GM18858 (cell line): Measurements from ENCODE around the gene PKP3.
"Not testable (repeated sequence)": the region's sequence is repeated elsewhere in the genome, so short reads cannot be mapped to it uniquely, and the experiment has no call there.

Source experiments
- ATAC-seq: cut with Tn5 transposase; IDR thresholded peaks from one replicate; pipeline ENCODE4 v1.9.1; 2021; ENCODE audit not compliant: unreplicated experiment

PKP3 gene

DNA sequence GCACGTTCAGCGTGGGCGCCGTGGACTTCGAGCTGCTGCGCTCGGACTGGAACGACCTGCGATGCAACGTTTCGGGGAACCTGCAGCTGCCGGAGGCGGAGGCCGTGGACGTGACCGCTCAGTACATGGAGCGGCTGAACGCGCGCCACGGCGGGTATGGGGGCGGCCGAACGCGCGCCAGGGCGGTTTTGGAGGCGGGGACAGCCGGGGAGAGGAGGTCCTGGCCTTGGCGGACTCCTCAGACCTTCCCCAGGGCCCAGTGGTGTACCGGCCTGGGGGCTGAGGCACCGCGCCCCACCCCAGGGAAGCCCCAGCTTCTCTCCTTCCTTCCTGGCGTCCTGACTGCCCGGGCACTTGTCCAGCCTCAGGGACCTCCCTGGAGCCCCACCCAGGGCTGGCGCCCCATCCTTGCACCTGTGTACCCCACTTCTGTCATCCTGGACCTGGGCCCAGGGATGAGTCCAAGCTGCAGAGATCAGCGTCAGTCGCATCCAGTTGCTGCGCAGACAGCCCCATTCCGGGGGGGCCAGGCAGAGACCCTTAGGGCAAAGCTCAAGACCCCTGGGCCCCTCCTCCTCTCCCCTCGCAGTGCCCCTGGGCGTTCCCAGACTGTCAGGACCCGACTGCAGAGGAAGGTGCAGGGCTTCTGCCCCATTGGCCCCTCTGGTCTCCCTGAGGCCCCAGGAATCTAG, 16.7 kb upstream of the PKP3 start:
- no peak for ATAC-seq

- ATAC-seq, result no peak
These were observed 16.0 kb upstream of the PKP3 start for GRCh38 chr11:377883-378500.

GRCh38 chr11:379205-380094, 14.6 kb upstream of the PKP3 start:
- no peak for ATAC-seq

DNA sequence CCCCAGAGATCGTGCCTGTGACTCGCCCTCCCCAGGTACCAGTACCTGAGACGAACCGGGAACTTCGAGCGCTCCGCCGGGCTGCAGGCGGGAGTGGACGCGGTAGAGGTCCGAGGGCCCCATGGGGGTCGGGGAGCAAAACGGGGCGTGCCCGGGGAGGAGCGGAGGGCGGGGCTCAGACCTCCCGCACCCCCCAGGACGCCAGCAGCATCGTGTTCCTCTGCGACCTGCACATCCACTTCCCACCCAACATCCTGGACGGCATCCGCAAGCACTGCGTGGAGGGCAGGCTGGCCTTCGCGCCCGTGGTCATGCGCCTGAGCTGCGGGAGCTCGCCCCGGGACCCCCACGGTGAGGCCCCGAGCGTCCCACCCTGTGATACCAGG, 13.9 kb upstream of the PKP3 start:
- ATAC-seq, result no peak

DNA sequence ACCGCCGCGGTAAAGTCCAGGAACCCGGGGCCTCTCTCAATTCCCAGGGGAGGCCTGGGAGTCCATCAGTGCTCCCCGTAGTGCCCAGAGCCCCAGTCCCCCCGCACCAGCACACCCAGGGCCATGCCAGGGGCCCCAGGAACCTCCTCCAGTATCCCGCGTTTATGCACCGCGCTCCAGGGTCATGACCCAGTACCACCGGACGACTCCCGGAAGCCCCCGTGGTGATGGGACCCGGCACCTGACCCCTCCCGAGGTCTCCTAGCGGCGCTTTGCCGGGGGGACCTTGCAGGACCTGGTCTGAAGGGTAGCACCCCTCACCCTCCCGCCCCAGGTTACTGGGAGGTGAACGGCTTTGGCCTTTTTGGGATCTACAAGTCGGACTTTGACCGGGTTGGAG, 13.5 kb upstream of the PKP3 start:
- no peak for ATAC-seq

- ATAC-seq, result no peak
These were observed 13.0 kb upstream of the PKP3 start for GRCh38 chr11:380996-381395.

DNA sequence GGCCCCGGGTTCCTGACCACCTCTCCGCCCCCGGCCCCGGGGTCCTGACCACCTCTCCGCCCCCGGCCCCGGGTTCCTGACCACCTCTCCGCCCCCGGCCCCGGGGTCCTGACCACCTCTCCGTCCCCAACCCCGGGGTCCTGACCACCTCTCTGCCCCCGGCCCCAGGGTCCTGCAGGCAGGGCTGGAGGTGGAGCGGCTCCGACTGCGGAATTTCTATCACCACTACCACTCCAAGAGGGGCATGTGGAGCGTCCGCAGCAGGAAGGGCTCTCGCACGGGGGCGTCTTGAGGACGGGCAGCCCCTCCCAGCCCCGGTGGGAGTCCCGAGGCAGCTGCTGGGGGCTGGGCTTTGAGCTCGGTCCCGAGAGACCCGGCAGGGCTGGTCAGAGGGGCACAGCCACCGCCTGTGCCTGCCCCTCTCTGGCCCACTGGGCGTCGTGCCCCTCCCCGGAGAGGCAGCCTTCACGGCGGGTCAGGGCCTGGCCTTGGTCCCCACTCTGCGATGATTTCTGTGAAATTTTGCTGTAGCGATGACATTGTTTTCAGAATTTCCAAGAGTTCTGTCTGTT, 12.4 kb upstream of the PKP3 start:
- ATAC-seq, result no peak

- ATAC-seq, result no peak
These were observed 11.9 kb upstream of the PKP3 start for GRCh38 chr11:382081-382629.

GRCh38 chr11:383431-383830, 10.6 kb upstream of the PKP3 start:
- ATAC-seq, result no peak

DNA sequence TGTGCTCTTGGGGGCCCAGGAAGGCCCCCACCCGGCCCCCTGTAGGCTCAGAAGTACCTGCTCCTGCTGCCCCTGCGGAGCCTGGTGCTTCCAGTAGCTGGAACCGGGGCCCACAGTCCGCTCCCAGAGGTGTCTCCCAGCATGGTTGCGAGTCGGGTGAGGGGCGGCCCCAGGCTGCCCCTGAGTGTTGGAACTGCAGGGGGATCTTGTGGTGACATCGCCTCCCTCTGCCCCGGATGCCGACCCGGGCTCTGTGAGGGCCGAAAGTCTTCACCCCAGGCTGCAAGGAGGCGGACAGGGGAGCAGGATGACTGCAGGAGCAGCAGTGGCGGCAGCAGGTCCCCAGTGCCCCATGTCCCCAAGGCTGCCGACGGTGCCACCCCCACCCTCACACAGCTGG, 9.5 kb upstream of the PKP3 start:
- ATAC-seq, result no peak

- ATAC-seq, result no peak
These were observed 8.2 kb upstream of the PKP3 start for GRCh38 chr11:385594-386351.

GRCh38 chr11:386483-386882, 7.5 kb upstream of the PKP3 start:
- no peak for ATAC-seq

DNA sequence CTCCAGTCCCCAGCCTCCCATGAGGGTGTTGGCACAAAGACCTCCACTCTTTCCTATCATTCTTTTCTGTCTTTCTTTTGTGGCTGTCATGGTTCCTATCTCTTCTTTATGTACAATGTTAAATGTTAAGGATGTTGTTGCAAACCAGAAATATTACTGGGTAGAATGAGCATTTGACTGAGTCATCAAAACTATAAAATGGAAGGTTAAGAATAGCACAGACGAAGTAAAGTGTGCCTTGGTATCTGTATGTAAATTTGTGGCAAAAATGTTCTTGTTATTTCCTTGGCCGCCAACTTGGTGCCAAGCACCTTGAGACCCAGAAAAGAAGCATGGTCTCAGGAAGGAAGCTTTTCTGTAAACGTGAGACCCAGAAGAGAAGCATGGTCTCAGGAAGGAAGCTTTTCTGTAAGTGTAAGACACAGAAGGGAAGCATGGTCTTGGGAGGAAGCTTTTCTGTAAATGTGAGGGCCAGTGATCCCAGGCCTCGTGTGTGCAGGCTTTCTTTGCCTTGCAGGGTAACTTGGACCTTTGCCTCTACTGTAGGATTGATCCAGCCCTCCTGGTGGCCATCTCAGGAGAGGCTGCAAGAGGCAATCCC, 6.7 kb upstream of the PKP3 start:
- no peak for ATAC-seq

DNA sequence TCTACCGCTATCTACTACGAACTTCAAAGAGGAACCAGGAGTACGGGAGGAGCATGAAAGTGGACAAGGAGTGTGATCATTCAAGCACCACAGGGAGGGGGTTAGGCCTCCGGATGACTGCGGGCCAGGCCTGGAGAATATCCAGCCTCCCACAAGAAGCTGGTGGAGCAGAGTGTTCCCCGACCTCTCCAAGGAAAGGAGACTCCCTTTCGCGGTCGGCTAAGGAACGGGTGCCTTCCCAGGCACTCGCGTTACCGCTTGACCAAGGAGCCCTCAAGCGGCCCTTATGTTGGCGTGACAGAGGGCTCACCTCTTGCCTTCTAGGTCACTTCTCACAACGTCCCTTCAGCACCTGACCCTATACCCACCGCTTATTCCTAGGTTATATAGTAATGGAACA, 4.6 kb upstream of the PKP3 start:
- not testable (repeated sequence) for ATAC-seq

- ATAC-seq, result no peak
These were observed 3.8 kb upstream of the PKP3 start for GRCh38 chr11:390175-390574.

GRCh38 chr11:391117-392017, 2.6 kb upstream of the PKP3 start:
- no peak for ATAC-seq

- no peak for ATAC-seq
These were observed 1.8 kb upstream of the PKP3 start for GRCh38 chr11:392102-392777.

DNA sequence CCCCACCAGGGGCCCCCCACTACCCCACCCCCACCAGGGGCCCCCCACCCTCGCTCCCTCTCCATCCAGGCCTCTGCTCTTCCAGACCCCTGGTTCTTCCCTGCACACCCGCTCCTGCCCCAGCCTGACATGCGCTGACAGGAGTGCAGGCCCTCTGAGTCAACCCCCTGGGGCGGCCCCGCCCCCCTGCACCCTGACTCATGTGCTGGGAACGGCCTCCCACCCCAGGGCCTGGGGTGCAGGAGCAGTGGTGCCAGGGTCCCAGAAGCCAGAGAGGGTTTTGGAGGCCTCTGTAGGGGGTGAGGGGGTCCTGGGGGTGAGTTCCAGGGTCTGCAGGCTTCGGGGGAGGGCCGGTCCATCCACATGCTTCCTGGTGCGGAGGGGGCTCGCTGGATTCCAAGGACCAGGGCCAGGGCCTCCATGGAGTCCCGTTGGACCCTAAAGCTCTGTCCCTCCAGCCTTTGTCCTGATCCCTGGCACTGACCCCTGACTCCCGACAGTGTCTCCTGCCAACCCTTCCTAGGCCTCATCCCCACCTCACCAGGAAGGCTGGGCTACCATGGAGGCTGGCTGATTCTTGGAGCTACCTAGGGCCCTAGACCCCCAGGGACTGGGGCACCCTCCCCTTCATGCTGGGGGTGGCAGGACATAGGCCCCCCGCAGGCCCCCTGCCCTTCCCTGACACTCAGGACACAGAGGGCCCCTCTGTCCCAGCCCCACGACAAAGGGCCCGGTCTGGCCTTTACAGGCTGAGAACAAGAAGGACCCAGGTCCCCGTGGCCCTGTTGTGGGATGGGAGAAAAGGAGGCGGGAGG, 583 bp upstream of the PKP3 start:
- no peak for ATAC-seq
